ENCODE data around the gene ITPR3.

Gene ITPR3

DNA sequence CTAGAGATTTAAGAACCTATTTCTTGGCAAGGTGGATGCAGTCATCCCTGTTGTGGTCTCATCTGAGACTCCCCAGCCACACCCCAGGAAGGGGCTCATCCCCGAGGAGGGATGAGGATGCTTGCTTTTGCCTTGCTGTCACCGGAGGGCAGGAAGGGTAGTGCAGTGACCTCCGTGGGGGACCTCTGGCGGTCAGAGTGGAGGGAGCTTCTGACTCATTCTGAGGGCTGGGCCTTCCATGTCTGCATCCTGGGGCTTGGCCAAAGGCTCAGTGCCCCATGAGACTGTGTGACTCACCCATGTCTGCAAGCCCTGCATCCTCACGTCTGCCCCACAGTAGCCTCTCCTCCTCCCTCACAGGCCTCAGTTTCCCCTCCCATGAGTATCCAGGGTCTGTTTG lies 51.7 kb downstream of the ITPR3 start:
- TF ChIP-seq, protein P1, sequence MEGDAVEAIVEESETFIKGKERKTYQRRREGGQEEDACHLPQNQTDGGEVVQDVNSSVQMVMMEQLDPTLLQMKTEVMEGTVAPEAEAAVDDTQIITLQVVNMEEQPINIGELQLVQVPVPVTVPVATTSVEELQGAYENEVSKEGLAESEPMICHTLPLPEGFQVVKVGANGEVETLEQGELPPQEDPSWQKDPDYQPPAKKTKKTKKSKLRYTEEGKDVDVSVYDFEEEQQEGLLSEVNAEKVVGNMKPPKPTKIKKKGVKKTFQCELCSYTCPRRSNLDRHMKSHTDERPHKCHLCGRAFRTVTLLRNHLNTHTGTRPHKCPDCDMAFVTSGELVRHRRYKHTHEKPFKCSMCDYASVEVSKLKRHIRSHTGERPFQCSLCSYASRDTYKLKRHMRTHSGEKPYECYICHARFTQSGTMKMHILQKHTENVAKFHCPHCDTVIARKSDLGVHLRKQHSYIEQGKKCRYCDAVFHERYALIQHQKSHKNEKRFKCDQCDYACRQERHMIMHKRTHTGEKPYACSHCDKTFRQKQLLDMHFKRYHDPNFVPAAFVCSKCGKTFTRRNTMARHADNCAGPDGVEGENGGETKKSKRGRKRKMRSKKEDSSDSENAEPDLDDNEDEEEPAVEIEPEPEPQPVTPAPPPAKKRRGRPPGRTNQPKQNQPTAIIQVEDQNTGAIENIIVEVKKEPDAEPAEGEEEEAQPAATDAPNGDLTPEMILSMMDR (IDR thresholded peaks at IDR 0.05), result no peak
- DNase-seq (ENCODE audit: low spot score), result peak; percentile 81
- Histone ChIP-seq H3K4me3 (no peak overlapping the region), H3K27ac (no peak overlapping the region)

DNA sequence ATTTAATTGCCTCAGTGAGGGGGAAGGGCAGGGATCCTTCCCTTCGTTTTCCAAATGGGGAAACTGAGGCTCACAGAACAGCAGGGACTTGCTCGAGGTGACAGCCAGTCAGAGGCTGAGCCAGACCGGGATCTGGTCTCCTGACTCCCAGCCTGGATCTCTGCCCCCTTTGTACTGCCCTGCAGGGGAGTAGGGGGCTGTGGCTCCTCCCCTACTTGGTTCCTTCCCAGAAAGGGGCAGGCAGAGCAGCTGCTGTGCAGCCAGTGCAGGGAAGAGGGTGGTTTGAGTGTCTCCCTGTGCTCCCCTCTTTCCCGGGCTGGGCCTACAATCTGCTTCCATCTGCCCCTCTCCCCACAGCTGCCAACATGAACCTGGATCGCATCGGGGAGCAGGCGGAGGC lies 52.7 kb downstream of the ITPR3 start:
- no peak for DNase-seq (ENCODE audit: low spot score)
- TF ChIP-seq, protein P1 (IDR thresholded peaks at IDR 0.05), result no peak
- H3K4me3 ChIP-seq, result no peak overlapping the region
- no peak overlapping the region for H3K27ac ChIP-seq

DNA sequence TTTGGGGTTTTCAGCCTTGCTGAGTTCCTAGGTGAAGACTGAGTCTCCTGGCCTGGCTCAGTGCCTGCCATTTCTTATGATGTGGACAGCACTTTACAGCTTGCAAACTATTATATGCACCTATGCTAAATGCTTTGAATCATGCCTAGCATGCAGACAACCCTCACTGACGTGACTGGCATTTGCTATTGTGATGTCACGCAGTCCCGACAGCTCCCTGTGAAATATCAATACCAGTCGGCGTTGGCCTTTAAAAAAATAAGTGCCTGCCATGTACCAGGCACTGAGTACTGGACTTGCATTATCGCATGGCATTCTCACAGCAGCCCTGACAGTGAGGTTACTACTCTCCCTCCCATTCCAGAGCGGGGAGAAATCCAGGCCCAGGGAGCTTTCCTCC lies 54.8 kb downstream of the ITPR3 start:
- DNase-seq (ENCODE audit: low spot score), result no peak
- Histone ChIP-seq H3K27ac (no peak overlapping the region), H3K4me3 (no peak overlapping the region)
- TF ChIP-seq, protein P1 (IDR thresholded peaks at IDR 0.05), result no peak

DNA sequence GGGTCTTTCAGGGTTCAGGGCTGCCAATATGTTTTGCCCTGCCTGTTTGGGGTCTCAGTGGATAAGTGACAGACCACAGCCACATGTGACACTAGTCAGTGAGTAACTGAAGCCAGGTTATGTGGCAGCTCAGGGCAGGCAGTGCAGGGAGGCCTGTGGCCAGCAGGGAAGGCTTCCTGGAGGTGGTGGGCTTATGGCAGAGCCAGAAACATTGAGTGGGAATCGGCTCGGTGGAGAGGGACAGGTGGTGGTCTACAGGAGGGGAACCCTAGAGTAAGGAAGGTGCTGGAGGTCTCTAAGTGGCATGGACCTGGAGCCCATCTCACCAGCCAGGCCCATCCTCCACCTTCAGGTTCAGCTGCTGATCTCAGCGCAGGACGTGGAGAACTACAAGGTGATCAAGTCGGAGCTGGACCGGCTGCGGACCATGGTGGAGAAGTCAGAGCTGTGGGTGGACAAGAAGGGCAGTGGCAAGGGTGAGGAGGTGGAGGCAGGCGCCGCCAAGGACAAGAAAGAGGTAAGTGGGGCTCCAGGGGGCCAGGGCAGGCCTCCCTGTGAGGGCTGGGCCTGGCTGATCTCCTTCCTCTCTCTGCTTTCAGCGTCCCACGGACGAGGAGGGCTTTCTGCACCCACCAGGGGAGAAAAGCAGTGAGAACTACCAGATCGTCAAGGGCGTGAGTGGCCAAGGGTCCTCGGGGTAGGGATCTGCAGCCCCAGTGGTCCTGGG lies 55.5 kb downstream of the ITPR3 start:
- TF ChIP-seq, protein P1 (IDR thresholded peaks at IDR 0.05), result no peak
- peak overlapping the region in 1 of 2 donors; percentile 16 for H3K27ac ChIP-seq
- no peak overlapping the region for H3K4me3 ChIP-seq
- no peak for DNase-seq (ENCODE audit: low spot score)

DNA sequence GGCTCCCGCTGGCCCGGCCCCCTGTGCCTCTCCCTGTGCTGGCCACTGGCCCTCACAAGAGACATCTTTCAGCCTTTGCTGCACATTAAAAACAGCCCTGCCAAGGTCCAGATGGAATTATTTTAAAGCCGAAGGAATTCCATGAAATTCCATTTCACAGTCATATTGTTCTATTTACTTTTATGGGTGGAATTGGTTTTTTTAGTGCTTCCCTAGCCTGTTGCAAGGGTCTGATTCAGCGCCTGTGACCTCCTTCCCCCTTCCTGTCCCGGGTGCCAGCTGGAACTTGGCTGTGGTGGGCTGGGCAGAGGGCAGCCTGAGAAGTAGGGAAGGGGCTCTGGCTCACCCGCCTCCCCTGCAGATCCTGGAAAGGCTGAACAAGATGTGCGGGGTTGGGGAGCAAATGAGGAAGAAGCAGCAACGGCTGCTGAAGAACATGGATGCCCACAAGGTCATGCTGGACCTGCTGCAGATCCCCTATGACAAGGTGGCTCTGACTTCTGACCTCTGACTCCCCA lies 56.1 kb downstream of the ITPR3 start:
- no peak for DNase-seq (ENCODE audit: low spot score)
- TF ChIP-seq, protein P1 (IDR thresholded peaks at IDR 0.05), result no peak
- Histone ChIP-seq H3K4me3 (no peak overlapping the region), H3K27ac (peak overlapping the region in 1 of 2 donors; percentile 16)

DNA sequence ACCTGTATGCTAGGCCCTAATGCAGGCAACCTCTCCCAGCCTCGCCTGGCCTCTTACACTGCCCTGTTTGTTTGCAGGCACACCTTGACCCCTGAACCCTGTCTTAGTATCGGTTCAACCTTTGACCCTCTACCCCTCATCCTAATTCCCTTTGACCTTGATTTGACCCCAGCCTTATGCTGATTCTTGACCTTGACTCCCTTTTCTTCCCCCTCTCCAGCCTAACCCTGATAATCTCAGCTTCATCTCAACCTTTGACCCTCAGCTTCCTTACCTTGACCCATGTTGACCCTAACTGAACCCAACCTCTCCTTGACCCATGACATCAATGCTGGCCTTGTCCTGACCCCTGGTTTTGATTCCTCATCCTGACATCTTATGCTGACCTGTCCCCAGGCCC lies 56.6 kb downstream of the ITPR3 start:
- TF ChIP-seq, protein P1 (IDR thresholded peaks at IDR 0.05), result no peak
- no peak for DNase-seq (ENCODE audit: low spot score)
- no peak overlapping the region for H3K27ac ChIP-seq

More for the DNA sequence above, 56.6 kb downstream of the ITPR3 start:
- no peak overlapping the region for H3K4me3 ChIP-seq
